GM19468 (cell line): ENCODE measurements around the gene JADE2.

Source experiments
- ATAC-seq: cut with Tn5 transposase; IDR thresholded peaks from one replicate; pipeline ENCODE4 v1.9.1; 2021; ENCODE audit warnings: mild to moderate bottlenecking, moderate library complexity, moderate number of reproducible peaks; ENCODE audit not compliant: unreplicated experiment; ENCODE audit errors: extremely low read depth

JADE2 gene

DNA sequence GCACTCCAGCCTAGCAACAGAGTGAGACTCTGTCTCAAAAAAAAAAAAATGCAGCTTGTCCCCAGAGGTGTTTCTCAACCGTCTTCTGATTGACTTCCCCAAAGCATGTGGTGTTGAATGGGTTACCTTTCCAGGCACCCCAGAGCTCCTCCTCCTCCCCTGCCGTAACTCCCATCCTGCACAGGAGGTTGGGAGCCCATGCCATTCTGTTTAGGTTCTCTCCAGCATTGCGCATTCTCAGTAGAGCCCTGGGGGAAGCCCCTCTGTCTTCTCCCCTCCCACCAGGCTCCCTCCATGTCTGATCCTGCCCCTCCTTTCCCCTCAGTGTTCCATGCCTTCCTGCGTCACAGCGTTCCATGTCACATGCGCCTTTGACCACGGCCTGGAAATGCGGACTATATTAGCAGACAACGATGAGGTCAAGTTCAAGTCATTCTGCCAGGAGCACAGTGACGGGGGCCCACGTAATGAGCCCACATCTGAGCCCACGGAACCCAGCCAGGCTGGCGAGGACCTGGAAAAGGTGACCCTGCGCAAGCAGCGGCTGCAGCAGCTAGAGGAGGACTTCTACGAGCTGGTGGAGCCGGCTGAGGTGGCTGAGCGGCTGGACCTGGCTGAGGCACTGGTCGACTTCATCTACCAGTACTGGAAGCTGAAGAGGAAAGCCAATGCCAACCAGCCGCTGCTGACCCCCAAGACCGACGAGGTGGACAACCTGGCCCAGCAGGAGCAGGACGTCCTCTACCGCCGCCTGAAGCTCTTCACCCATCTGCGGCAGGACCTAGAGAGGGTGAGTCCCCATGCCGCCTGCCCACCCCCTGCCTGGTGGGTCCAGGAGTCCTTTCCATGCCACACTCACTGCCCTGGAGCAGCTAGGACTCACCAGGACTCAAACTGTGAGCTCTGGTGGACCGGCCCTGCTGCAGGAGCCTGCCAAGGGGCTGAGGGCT, 40.6 kb downstream of the JADE2 start:
- ATAC-seq, result no peak

DNA sequence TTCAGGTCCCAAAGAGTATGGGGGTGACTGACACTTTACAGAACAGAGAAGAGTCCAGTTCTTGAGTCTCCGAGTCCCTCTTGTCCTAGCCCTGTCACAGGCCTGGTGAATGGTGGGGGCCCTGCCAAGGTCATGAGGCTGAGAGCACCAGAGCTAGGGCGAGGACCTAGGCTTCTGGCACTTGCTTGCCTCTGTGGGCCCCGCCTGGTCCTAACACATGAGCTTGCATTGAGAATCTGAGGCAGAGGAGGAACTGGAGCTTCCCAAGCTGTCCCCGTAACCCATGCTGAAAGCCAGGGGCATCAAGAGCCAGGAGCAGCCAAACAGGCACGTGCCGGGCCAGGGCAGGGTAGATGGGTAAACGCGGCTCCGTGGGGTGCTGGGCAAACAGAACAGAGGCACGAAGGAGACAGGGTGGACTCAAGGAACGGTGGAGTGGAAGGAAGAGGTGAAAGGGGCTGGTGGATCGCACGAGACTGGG, 41.3 kb downstream of the JADE2 start:
- no peak for ATAC-seq

DNA sequence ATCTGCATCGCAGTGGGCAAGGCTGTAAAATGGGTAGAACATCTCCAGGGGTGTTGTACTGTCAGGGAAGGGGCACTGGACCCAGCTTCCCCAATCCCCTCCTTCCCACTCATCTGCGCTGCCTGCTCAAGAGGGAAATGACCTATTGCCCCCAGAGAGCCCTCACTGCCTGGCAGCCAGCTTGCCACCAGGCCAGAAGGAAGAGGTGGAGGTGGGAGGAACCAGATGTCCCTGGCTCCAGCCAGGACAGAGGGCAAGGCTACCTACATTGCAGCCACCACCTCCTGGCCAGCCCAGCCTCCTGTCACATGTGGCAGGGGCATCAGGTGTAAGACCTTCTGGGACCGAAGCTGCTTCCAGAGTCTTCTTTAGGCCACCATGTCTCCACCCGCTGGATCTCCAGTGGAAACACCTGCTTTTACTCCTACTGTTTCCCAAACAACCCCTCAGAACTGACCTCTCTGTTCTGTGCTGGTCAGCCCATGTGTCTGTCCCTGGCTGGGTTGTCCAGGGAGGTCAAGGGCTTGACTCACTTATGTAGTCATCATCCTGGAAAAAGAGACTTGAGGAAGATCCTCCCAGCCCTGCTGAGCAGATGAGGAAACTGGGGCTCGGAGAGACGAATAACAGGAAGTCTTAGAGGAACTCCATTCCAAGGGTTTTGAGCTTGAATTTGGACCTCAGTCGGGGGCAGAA, 42.3 kb downstream of the JADE2 start:
- ATAC-seq, result no peak

DNA sequence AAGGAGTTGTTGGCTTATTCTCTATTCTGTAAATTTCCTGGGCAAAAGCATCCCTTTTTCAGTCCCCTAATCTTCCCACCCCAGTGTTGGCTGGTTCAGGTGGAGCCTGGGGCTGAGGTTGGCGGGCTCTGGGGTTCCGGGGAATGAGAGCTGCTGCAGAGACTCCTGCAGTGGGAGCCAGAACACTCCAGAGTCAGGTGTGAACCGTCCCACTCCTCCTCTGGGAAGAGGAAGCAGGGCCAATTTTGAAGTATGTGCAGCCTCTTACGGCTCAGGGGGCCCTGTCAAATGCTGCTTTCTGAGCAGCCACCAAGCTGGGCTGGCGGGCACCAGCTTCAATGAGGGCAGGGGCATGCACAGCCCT, 42.8 kb downstream of the JADE2 start:
- no peak for ATAC-seq

DNA sequence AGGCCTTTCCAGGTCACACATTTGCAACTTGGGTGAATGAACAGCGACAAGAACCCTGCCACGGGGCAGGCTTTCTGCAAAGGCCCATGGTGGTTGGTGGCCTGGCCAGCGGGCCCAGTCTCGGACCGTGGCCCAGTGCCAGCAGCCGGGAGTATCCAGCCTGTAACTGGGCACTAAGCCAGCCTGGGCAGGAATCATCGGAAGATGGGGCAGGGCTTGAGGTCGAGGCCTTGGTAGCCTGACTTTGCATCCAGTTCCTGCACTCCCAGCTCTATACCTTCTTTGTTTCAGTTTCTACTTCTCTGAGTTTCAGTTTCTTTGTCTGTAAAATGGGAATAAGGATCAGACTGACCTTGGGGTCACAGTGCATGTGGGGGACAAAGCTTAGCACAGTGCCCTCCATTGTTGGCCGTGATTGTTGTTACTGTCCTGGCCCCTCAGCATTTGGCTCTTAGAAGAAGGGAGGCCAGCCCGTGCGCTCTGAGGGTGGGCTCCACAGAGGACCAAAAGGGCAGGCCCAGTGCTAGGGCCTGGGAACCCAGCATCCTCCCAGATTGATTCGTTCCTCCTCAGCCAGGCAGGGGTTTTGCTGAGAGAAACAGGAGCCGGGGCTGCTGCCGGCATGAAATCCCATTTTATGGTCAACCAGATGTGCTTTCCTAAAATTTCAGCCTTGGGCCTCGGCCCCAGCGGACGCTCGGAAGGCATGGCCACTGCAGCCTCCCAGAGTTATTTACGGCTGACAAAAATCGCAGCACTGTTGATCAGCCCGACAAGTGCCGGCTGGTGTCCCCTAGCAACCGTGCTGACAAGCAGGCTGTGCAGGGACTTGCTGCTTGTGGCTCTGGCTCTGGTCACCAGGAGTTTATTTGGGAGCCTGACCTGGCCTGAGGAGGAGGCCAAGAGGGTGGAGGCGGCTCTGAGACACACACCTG, 43.6 kb downstream of the JADE2 start:
- no peak for ATAC-seq

DNA sequence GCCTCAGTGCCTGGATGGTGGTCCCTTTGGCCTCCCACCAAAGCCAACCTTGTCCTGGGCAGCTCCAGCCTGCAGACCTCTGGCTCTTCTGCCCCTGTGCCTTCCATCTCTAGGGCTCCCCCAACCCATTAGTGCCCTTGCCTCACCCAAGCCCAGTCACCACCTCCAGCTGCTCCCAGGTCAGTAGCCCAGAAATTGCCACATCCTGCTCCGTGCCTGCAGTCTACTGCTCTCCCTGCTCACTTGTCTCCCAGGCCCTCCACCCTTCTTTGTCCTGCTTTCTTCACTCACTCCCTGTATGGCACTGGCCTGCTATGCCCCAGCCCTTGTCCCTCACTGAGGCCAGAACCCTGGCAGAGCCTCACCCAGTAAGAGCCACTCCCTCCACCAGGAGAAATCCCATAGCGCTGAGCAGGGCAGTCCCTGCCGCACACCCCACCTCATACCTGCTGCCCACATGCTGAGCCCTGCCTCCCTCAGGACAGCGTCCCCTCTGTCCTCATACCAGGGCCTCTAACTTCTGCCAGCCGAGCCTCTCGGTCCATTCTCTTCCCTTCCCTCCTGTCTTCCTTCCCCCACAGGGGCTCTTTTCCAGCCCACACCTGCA, 44.4 kb downstream of the JADE2 start:
- no peak for ATAC-seq

DNA sequence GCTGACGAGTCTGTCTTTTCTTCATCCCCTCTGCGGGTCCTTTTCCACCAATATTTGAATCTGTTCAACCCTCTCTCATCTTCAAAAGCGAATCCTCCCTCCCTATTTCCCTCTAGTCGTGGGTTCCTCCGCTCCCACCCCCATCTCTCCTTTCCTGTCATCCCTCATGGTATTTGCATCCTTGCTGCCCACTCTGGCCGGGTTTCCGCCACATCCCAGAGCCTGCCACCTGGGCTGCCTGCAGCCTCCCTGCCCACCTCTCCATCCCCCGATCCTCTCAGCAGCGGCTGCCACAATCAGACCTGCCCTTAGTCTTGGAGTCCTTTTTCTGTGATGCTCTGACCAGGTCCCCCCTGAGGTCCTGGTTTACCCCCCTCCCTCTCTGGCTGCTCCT, 44.9 kb downstream of the JADE2 start:
- ATAC-seq, result no peak

DNA sequence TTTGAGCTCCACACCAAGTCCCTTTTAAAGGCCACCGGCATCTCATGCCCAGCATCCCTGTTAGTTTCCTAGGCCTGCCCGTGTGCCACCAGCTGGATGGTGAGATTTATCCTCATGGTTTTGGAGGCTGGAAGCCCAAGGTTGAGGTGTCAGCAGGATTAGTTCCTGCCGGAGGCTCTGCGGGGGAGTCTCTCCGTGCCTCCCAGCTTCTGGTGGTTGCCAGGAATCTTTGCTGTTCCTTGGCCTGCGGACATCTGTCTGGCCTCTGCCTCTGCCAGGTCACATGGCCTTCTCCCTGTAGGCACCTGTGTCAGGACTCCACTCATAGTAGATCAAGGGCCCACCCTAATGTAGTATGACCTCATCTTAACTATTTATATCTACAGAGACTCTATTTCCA, 45.4 kb downstream of the JADE2 start:
- no peak for ATAC-seq

DNA sequence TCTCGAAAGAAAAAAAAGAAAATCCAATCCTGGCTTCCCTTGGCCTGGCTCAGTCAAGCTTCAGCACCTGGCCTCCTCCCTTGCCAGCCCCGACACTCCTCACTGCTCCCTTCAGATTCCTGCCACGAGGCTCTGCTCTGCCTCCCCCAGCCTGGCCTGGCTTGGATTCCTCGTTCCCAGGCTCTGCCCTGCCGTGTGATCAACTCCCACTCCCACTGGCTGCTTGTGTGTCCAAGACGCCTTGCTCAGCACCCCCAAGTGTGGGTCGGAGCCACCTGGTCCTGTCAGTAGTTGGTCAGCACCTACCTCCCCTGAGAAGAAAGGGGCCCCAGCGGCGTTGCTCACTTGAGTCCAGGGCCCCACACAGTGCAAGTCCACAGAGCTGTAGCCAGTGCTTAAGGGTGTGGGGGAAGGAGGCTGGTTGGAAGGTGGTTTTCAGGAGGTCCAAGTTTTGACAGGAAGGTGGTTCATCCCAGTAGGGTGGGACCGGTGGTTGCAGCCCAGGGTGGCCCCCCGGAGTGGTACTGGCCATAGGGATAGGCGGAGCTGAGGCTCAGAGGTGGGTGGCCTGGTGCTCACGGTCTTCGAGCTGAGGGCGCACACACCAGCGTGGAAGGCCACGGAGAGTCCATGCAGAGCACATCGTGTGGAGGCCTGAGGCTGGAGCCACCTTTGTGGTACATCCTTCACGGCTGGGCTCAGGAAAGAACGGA, 46.4 kb downstream of the JADE2 start:
- no peak for ATAC-seq

DNA sequence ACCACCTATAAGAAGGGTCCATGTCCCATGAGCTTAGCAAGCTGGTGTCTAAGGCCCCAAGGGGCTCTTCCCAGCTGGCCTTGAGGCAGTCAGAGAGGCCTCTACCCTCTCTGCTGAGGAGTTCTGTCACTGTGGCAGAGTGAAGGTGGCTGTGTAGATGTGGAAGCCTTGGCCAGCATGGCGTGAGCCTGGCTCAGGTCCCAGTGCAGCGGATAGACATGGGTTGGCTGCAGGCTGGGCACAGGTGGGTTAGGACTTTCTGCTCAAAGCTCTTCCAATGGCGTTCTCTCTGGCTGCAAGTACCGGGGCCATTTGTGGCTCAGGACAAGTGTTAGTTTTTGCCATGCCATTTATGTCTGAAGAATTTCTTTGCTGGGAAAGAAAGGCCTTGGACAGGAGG, 47.3 kb downstream of the JADE2 start:
- no peak for ATAC-seq

DNA sequence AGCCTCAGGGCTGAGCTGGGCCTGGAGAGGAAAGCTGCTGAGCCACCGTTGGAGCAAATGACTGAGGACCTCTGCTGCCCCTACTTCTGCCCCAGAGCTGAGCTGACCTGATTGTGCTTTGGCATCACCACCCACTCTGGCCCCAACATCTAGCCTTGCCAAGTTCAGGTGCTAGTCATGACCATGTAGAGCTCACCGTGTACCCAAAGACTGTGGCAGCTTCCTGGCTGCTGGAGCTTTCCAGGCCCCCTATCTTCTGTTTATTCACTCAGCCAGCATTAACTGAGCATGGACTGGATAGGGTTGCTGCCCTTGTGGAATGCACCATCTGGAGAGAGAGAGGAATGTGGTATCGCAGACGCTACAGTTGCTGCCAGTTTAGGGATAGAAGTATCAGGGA, 49.1 kb downstream of the JADE2 start:
- no peak for ATAC-seq

DNA sequence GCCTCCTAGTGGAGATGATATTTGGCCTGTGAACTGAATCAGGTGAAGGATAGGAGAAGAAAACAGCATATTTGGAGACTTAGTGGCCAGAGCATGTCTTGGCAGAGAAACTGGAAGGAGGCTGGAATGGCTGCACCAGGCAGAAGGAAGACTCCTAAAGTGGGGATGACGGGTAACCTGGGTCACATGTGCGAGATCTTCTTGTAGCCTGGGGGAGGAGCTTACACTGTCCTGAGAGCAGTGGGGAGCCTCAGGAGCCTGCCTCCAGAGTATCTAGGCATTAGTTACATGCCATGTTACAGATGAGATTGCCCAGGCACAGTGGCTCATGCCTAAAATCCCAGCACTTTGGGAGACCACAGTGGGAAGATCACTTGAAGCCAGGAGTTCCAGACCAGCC, 49.8 kb downstream of the JADE2 start:
- ATAC-seq, result no peak

DNA sequence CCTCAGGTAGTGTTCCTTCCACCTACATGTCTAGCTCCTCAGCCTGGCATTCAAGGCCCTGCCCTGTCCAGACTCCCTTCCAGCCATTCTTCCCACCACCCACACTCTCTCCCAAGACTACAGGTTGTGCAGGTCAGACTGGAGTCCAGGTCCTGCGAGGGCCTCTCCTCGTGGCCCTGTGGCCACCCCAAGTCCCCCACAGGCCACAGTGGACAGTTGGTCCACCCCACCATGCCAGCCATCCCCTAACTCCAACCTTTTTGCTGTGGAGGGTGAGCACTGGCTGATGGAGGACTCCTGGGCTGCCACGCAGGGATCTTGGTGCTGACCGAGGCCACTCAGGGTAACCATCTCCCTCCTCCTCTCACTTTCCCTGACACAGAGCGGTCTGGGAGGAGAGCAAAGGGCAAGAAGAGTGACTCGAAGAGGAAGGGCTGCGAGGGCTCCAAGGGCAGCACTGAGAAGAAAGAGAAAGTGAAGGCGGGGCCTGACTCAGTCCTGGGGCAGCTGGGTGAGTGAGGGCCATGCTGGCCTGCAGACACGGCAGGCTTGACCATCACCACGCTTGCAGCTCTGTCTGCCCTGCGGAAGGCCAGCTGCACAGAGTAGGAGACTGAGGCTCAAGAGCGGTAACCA, 51.0 kb downstream of the JADE2 start:
- no peak for ATAC-seq

DNA sequence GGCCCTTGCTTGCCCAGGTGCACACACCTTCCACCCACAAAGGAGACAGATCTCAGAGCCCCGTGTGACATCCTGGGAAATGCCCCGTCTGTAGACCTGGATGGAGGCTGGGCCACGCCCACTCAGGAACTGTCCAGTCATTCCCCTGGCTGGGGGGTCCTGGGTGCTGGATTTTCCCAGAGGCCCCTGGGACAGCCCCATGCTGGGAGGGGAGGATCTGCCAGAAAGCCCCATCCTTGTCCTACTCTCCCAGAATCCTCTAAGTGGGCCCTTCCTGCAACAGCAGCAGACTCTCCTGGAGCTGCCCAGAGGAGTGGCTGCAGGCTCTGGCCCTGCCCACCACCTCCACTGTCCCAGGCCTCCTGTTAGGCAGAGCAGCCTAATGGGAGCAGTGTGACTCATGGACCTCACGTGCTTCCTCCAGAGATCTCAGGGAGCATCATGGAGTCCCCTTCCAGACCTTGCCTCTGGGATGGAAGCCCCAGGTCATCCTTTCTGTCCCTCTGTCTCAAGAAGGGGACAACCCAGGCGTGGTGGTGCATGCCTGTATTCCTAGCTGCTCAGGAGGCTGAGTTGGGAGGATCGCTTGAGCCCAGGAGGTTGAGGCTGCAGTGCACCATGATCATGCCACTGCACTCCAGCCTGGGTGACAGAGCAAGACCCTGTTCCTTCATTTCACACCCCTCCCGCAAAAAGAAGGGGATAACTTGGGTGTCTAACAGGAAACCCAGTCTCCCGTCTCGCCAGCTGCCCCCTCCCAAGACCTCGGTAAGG, 51.7 kb downstream of the JADE2 start:
- no peak for ATAC-seq

DNA sequence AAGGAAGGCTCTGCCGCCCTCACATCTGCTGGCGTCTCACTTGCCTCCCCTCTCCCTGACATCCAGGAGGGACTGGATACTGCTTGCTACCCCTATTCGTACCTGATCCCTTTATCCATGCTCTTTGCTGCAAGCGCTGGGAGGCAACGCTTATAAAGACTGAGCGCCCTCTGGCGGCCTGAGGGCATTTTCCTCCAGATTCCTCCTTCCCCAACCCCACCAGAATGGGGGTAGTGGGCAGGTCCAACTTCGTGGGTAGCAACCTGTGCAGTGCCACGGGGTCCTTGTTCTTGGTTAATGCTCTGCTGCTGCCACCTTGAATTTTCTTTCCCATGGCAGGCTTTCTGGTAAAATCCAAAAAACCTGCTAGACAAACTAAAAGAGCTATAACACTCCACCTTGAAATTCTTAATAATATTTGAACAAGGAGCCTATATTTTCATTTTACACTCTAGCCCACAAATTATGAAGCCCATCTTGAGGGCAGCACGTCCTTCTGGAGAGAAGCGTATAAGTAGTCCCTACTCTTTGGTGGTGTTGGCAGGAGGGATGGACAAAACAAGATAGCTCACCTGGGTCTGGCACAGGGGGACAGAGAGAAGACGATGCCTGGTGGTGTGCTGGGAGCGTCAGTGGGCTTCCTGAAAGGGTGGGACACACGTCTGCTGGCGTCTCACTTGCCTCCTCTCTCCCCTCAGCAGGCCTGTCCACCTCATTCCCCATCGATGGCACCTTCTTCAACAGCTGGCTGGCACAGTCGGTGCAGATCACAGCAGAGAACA, 52.5 kb downstream of the JADE2 start:
- no peak for ATAC-seq

DNA sequence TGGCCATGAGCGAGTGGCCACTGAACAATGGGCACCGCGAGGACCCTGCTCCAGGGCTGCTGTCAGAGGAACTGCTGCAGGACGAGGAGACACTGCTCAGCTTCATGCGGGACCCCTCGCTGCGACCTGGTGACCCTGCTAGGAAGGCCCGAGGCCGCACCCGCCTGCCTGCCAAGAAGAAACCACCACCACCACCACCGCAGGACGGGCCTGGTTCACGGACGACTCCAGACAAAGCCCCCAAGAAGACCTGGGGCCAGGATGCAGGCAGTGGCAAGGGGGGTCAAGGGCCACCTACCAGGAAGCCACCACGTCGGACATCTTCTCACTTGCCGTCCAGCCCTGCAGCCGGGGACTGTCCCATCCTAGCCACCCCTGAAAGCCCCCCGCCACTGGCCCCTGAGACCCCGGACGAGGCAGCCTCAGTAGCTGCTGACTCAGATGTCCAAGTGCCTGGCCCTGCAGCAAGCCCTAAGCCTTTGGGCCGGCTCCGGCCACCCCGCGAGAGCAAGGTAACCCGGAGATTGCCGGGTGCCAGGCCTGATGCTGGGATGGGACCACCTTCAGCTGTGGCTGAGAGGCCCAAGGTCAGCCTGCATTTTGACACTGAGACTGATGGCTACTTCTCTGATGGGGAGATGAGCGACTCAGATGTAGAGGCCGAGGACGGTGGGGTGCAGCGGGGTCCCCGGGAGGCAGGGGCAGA, 53.3 kb downstream of the JADE2 start:
- no peak for ATAC-seq

DNA sequence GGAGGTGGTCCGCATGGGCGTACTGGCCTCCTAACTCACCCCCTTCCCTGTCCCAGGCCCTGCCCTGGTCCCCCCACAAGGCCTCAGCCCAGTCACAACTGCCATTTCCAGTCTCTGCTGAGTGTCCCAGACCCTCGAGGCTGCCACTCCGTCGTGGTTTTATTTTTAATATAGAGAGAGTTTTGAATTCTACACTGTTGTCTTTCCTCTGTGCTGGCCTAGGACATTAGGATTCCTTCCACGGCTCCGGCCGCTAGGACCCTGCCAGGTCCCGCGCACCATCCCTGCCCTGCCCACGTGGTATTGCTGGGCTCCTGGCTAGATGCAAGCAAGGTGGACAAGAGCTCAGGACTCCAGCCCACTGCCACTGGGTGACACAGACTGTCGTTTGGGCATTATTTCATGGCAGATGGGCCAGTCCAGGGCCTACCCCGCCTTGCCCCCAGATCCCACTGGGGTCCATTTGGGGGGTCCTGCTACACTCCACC, 53.9 kb downstream of the JADE2 start:
- no peak for ATAC-seq
